ENCODE data around the gene CAMK1D. TPM values are rescaled to one million over a fixed set of nuclear protein-coding genes. Genes with fewer than 3 reads are reported as not detected.

Gene CAMK1D
- polyA plus RNA-seq, 1 donor (not counting 4 experiments of a cell fraction or from before 2014, with no cell fraction given), result 0.76 TPM

DNA sequence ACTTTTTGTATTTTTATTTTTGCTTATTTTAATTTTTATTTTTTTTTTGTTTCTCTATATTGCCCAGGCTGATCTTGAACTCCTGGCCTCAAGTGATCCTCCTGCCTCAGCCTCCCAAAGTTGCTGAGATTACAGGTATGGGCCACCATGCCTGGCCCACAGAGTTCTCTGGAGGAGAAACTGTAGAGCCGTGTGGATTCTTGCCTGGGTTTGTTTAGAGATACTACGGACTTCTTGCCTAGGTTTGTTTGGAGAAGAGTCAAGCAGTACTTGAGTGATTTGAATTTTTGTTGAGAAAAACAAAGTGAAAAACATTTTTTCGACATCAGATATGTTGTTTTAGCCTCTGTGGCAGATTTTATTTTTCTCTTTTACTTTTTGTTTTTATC is 99.0 kb downstream of the CAMK1D start:
- Histone ChIP-seq H3K9me1 (ENCODE audit: control insufficient read depth, extremely low read depth, insufficient read depth, low read length) (no peaks in the 10 kb centered on the region), H3K27ac (ENCODE audit: control insufficient read depth, insufficient read depth, low read length) (no peak overlapping the region), H3K36me3 (ENCODE audit: control insufficient read depth in 2 of 2, extremely low read depth in 1 of 2, insufficient read depth in 2 of 2, low read length in 2 of 2) (no peaks in the 10 kb centered on the region), H3K9ac (ENCODE audit: control insufficient read depth, extremely low read depth, insufficient read depth, low read length) (no peak overlapping the region), H3K4me2 (ENCODE audit: control insufficient read depth, extremely low read depth, insufficient read depth, low read depth, low read length) (no peak overlapping the region), H4K20me1 (ENCODE audit: control insufficient read depth, extremely low read depth, insufficient read depth, low read length) (no peaks in the 10 kb centered on the region), H3K9me3 (ENCODE audit: control insufficient read depth, low read depth, low read length) (no peaks in the 10 kb centered on the region), H3K4me3 (ENCODE audit: control insufficient read depth in 2 of 3, extremely low read depth in 1 of 3, insufficient read depth in 2 of 3, low read depth in 1 of 3, low read length in 3 of 3) (no peak overlapping the region), H2AFZ (ENCODE audit: control insufficient read depth, low read length) (no peak overlapping the region), H3K4me1 (ENCODE audit: control insufficient read depth, extremely low read depth, insufficient read depth, low read length) (no peaks in the 10 kb centered on the region), H3K79me2 (ENCODE audit: control insufficient read depth, insufficient read depth, low read length) (no peaks in the 10 kb centered on the region), H3K27me3 (ENCODE audit: control insufficient read depth, extremely low read depth, insufficient read depth, low read length) (no peaks in the 10 kb centered on the region)
- DNase-seq (ENCODE audit: low read depth, low spot score) (no peak), FAIRE-seq (no peak)
- dilution Hi-C loops (cut with MboI; ENCODE audit: extremely low pct_ligation_motif_present, low sequenced_read_pairs), result no loop called here
- no peak for TF ChIP-seq EZH2 (IDR thresholded peaks at IDR 0.05; ENCODE audit: low read length)
- TF ChIP-seq, protein P1, sequence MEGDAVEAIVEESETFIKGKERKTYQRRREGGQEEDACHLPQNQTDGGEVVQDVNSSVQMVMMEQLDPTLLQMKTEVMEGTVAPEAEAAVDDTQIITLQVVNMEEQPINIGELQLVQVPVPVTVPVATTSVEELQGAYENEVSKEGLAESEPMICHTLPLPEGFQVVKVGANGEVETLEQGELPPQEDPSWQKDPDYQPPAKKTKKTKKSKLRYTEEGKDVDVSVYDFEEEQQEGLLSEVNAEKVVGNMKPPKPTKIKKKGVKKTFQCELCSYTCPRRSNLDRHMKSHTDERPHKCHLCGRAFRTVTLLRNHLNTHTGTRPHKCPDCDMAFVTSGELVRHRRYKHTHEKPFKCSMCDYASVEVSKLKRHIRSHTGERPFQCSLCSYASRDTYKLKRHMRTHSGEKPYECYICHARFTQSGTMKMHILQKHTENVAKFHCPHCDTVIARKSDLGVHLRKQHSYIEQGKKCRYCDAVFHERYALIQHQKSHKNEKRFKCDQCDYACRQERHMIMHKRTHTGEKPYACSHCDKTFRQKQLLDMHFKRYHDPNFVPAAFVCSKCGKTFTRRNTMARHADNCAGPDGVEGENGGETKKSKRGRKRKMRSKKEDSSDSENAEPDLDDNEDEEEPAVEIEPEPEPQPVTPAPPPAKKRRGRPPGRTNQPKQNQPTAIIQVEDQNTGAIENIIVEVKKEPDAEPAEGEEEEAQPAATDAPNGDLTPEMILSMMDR (optimal IDR thresholded peaks at IDR 0.05 in 1 of 3, IDR thresholded peaks at IDR 0.05 in 1 of 3, conservative IDR thresholded peaks at IDR 0.05 in 1 of 3; ENCODE audit: extremely low read depth in 1 of 3, insufficient read depth in 2 of 3, low read length in 3 of 3), result no peak

DNA sequence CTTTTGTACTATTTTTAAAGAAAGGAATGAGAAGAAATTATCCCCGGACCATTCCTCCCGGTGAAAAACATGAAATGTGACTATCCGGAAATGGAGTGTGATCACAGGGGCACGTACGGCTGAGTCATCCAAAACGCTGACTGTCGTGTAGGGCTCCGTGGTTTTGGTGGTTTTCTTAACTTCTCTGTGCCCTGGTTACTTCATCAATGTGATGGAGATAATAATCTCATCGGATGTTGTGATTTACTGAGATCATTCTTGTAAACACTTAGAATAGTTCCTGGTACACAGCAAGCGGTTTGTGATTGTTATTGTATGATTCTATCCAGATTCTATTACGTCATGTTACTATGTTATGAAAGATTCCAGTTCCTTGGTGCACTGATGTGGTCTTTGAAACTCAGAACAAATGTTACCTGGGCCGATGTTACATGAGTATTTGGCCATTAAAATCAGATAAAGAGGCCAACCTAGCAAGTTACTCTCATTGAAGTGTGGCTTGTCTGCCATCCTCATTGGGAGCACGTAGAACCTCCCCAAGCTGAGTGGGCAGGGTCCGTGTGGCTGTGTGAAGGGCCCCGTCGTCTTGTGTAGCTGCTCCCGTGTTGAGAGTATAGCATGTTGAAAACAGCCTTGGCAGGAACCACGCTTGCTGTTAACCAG is 99.5 kb downstream of the CAMK1D start:
- Histone ChIP-seq H3K27ac (ENCODE audit: control insufficient read depth, insufficient read depth, low read length) (no peak overlapping the region), H3K9ac (ENCODE audit: control insufficient read depth, extremely low read depth, insufficient read depth, low read length) (no peak overlapping the region), H2AFZ (ENCODE audit: control insufficient read depth, low read length) (no peak overlapping the region), H3K4me3 (ENCODE audit: control insufficient read depth in 2 of 3, extremely low read depth in 1 of 3, insufficient read depth in 2 of 3, low read depth in 1 of 3, low read length in 3 of 3) (no peak overlapping the region), H3K27me3 (ENCODE audit: control insufficient read depth, extremely low read depth, insufficient read depth, low read length) (no peaks in the 10 kb centered on the region), H3K9me1 (ENCODE audit: control insufficient read depth, extremely low read depth, insufficient read depth, low read length) (no peaks in the 10 kb centered on the region), H3K4me2 (ENCODE audit: control insufficient read depth, extremely low read depth, insufficient read depth, low read depth, low read length) (no peak overlapping the region), H3K79me2 (ENCODE audit: control insufficient read depth, insufficient read depth, low read length) (no peaks in the 10 kb centered on the region), H4K20me1 (ENCODE audit: control insufficient read depth, extremely low read depth, insufficient read depth, low read length) (no peaks in the 10 kb centered on the region), H3K9me3 (ENCODE audit: control insufficient read depth, low read depth, low read length) (no peaks in the 10 kb centered on the region), H3K4me1 (ENCODE audit: control insufficient read depth, extremely low read depth, insufficient read depth, low read length) (no peaks in the 10 kb centered on the region), H3K36me3 (ENCODE audit: control insufficient read depth in 2 of 2, extremely low read depth in 1 of 2, insufficient read depth in 2 of 2, low read length in 2 of 2) (no peaks in the 10 kb centered on the region)
- no peak for TF ChIP-seq EZH2 (IDR thresholded peaks at IDR 0.05; ENCODE audit: low read length)
- TF ChIP-seq, protein P1 (optimal IDR thresholded peaks at IDR 0.05 in 1 of 3, IDR thresholded peaks at IDR 0.05 in 1 of 3, conservative IDR thresholded peaks at IDR 0.05 in 1 of 3; ENCODE audit: extremely low read depth in 1 of 3, insufficient read depth in 2 of 3, low read length in 3 of 3), result no peak
- dilution Hi-C loops (cut with MboI; ENCODE audit: extremely low pct_ligation_motif_present, low sequenced_read_pairs), result no loop called here
- FAIRE-seq (no peak), DNase-seq (ENCODE audit: low read depth, low spot score) (no peak)

All from keratinocyte (primary cell).